Lung (tissue), 12 donors: ENCODE data around the gene ATP2B3. TPM values are rescaled to one million over a fixed set of nuclear protein-coding genes. Genes with fewer than 3 reads are reported as not detected.

Experiments used
- ATAC-seq: fragments of 200-7000 bp; cut with Tn5 transposase; one replicate; pipeline ENCODE4 v1.9.1; 2020; ENCODE audit warnings: moderate number of reproducible peaks; ENCODE audit not compliant: insufficient read depth, low FRiP score
- DNase-seq, 3 donors: peaks; one replicate each; pipeline ENCODE4 v3.0.0-alpha.2; 2013 to 2017
- H3K27ac ChIP-seq, 2 donors: one replicate each; pipeline ENCODE4 v1.5.1; 2013; ENCODE audit warnings: mild to moderate bottlenecking in 2 of 2, moderate library complexity in 2 of 2, control low read depth in 1 of 2, inconsistent platforms in 1 of 2, low read depth in 1 of 2, low read length in 1 of 2
- H3K27me3 ChIP-seq, 3 donors: one replicate each; pipeline ENCODE4 v1.5.1; 2013; ENCODE audit warnings: low read length in 2 of 3; ENCODE audit not compliant: control insufficient read depth in 3 of 3, insufficient read depth in 3 of 3
- H3K36me3 ChIP-seq, 4 donors: one replicate each; pipeline ENCODE4 v1.5.1; 2013; ENCODE audit warnings: low read length in 4 of 4, mild to moderate bottlenecking in 1 of 4, moderate library complexity in 1 of 4; ENCODE audit not compliant: control insufficient read depth in 4 of 4, insufficient read depth in 4 of 4
- H3K4me1 ChIP-seq, 5 donors: one replicate each; pipeline ENCODE4 v1.5.1; 2013; ENCODE audit warnings: low read length in 5 of 5, mild to moderate bottlenecking in 2 of 5, moderate library complexity in 1 of 5; ENCODE audit not compliant: control insufficient read depth in 5 of 5, insufficient read depth in 5 of 5
- H3K4me3 ChIP-seq: one replicate; pipeline ENCODE4 v1.5.1; 2013; ENCODE audit warnings: mild to moderate bottlenecking, control low read depth, moderate library complexity
- H3K9ac ChIP-seq, 2 donors: one replicate each; pipeline ENCODE4 v1.5.1; 2013; ENCODE audit warnings: low read length in 2 of 2, control low read depth in 1 of 2; ENCODE audit not compliant: insufficient read depth in 1 of 2
- H3K9me3 ChIP-seq, 4 donors: one replicate each; pipeline ENCODE4 v1.5.1; 2013; ENCODE audit warnings: low read length in 3 of 4, mild to moderate bottlenecking in 1 of 4, moderate library complexity in 1 of 4; ENCODE audit not compliant: control insufficient read depth in 4 of 4, insufficient read depth in 3 of 4
- CTCF ChIP-seq: IDR thresholded peaks from 2 replicates; pipeline ENCODE4 v1.5.1; 2012; ENCODE audit warnings: mild to moderate bottlenecking; ENCODE audit errors: control extremely low read depth, extremely low read depth
- WGBS, 2 donors: extraction: QIAGEN DNeasy Blood & Tissue Kit; methylation state at CpG; one replicate each; pipeline ENCODE4 v1.1.7; 2013; 5-methylcytosine and 5-hydroxymethylcytosine counted together
- polyA plus RNA-seq, 2 donors: library from polyadenylated mRNA; stranded (reverse); fragments of 200-250 nt; gene quantifications; one replicate each; pipeline ENCODE4 v1.2.1, GENCODE V29; 2013
- total RNA-seq, 2 donors: library from RNA; depleted of rRNA in 1 of 2; stranded (reverse); fragments of >200 nt in 1 of 2; gene quantifications; one replicate each; pipeline ENCODE4 v1.2.1, GENCODE V29; 2014 to 2021
- donor health status: control.
- donor health status: control.
- donor health status: Bipolar disorder and iron deficiency.
- donor health status: healthy.
- donor health status: DM: yes; HTN: yes; CAD: no.

ATP2B3 gene
- total and polyA plus RNA-seq, 4 donors, result 0.21 to 0.54 TPM; not detected in 2

GRCh38 chrX:153470411-153471363, 46.8 kb upstream of the ATP2B3 start, which contains the start of gene HAUS7:
Gene HAUS7, minus strand, starts transcription at chrX:153470576. Its CDS starts 19 bp downstream, at chrX:153470557.
- DNase-seq (peak; percentile 90 to 96 (median 94)), ATAC-seq (peak; percentile 88)
- no peaks in the 10 kb centered on the region for H3K27me3 ChIP-seq
- peak; percentile 75 for TF ChIP-seq CTCF
- peaks cover 0 to 3% (median 0%) of the 10 kb centered on the region in 4 donors for H3K36me3 ChIP-seq
- H3K4me3 ChIP-seq, result peak within 1 kb of the TSS; percentile 55
- WGBS, 2 donors, result 24 to 31% methylated on average over 19 to 70 of the region's 70 CpGs
- peaks cover 0 to 15% (median 0%) of the 10 kb centered on the region in 5 donors for H3K4me1 ChIP-seq
- H3K9me3 ChIP-seq, result peaks cover 0 to 2% (median under 1%) of the 10 kb centered on the region in 4 donors
- H3K9ac ChIP-seq, result no peak within 1 kb of the TSS
- peak within 1 kb of the TSS; percentile 66 to 71 for H3K27ac ChIP-seq

- no peak overlapping the region for H3K4me3 ChIP-seq
- no peak for ATAC-seq
- no peak for TF ChIP-seq CTCF
- WGBS, 2 donors, result 71 to 87% methylated on average over 8 to 11 of the region's 11 CpGs
- H3K9ac ChIP-seq, result no peak overlapping the region
- H3K9me3 ChIP-seq, result peaks cover 0 to 4% (median under 1%) of the 10 kb centered on the region in 4 donors
- no peak for DNase-seq
- H3K36me3 ChIP-seq, result no peaks in the 10 kb centered on the region
- H3K4me1 ChIP-seq, result peaks cover 0 to 25% (median 5%) of the 10 kb centered on the region in 5 donors
- H3K27me3 ChIP-seq, result no peaks in the 10 kb centered on the region
- no peak overlapping the region for H3K27ac ChIP-seq
Observed at GRCh38 chrX:153471663-153472280, 45.7 kb upstream of the ATP2B3 start.

- DNase-seq (no peak), ATAC-seq (no peak)
- H3K4me1 ChIP-seq, result peaks cover 0 to 37% (median 11%) of the 10 kb centered on the region in 5 donors
- H3K27me3 ChIP-seq, result no peaks in the 10 kb centered on the region
- peaks cover 0 to 4% (median under 1%) of the 10 kb centered on the region in 4 donors for H3K9me3 ChIP-seq
- TF ChIP-seq CTCF, result no peak
- WGBS, 2 donors, result 93 to 97% methylated on average over 8 to 10 of the region's 10 CpGs
- H3K4me3 ChIP-seq, result no peak overlapping the region
- no peaks in the 10 kb centered on the region for H3K36me3 ChIP-seq
- H3K27ac ChIP-seq, result no peak overlapping the region
- H3K9ac ChIP-seq, result no peak overlapping the region
Observed at GRCh38 chrX:153473126-153473525, 44.3 kb upstream of the ATP2B3 start.
